ENCODE data around the gene URB2.

The URB2 gene

GRCh38 chr1:229623838-229624237 is 2.2 kb upstream of the URB2 start:
- FAIRE-seq, result no peak
- no peak for DNase-seq (ENCODE audit: insufficient read length, low spot score)
- no peak for TF ChIP-seq POLR2A (IDR thresholded peaks at IDR 0.05; ENCODE audit: low read depth, low read length)

DNA sequence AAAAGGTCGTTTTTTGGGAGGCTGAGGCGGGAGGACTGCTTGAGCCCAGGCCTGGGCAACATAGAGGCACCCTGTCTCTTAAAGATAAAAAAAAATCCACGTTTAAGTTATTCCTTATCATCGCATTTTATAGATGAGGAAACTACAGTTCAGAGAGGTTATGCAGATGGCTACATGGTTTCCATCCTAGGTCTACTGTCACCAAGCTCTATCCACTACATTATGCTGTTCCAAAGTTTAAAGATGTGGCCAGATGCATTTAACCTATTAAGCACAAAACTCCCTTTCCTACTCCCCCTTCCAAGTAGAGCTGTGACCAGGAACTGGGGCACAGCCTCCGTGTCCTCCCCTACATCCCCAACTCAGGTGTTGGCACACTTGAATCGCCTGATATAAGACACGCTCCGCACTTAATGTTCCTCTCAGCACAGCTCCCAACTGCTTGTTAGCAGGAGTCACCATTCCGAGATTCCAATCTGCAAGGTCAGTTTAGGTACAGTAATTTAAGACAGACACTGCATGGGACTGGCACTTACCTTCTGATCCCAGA is 1.5 kb upstream of the URB2 start:
- TF ChIP-seq POLR2A (IDR thresholded peaks at IDR 0.05; ENCODE audit: low read depth, low read length), result no peak
- no peak for FAIRE-seq

GRCh38 chr1:229625071-229625914 is 754 bp upstream of the URB2 start:
- peak; percentile 53 for TF ChIP-seq POLR2A (IDR thresholded peaks at IDR 0.05; ENCODE audit: low read depth, low read length)
- FAIRE-seq, result no peak
- peak; percentile 69 for DNase-seq (ENCODE audit: insufficient read length, low spot score)

More for the DNA sequence above, 1.5 kb upstream of the URB2 start:
- no peak for DNase-seq (ENCODE audit: insufficient read length, low spot score)

- no peak for TF ChIP-seq POLR2A (IDR thresholded peaks at IDR 0.05; ENCODE audit: low read depth, low read length)
- FAIRE-seq (no peak), DNase-seq (ENCODE audit: insufficient read length, low spot score) (peak; percentile 28)
Measured at GRCh38 chr1:229627003-229627402, 956 bp downstream of the URB2 start.

GRCh38 chr1:229629261-229629660 is 3.2 kb downstream of the URB2 start:
- DNase-seq (ENCODE audit: insufficient read length, low spot score) (no peak), FAIRE-seq (no peak)
- no peak for TF ChIP-seq POLR2A (IDR thresholded peaks at IDR 0.05; ENCODE audit: low read depth, low read length)

GRCh38 chr1:229631148-229631547 is 5.1 kb downstream of the URB2 start:
- DNase-seq (ENCODE audit: insufficient read length, low spot score) (no peak), FAIRE-seq (no peak)
- TF ChIP-seq POLR2A (IDR thresholded peaks at IDR 0.05; ENCODE audit: low read depth, low read length), result no peak

GRCh38 chr1:229631966-229632365 is 5.9 kb downstream of the URB2 start:
- no peak for TF ChIP-seq POLR2A (IDR thresholded peaks at IDR 0.05; ENCODE audit: low read depth, low read length)
- DNase-seq (ENCODE audit: insufficient read length, low spot score) (no peak), FAIRE-seq (no peak)

DNA sequence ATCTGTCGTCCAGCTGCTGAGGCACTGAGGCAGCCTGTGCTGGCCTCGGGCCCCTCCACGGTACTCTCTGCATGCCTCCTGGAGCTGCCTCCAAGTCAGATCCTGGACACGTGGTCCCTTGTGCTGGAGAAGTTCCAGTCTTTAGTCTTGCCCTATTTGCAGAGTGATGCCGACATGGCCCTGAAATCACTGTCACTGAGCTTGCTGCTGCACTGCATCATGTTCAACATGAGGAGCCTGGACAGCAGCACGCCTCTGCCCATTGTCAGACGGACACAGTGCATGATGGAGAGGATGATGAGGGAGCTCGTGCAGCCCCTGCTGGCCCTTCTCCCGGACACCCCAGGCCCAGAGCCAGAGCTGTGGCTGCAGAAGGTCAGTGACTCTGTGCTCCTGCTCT is 10.0 kb downstream of the URB2 start:
- DNase-seq (ENCODE audit: insufficient read length, low spot score) (no peak), FAIRE-seq (no peak)
- TF ChIP-seq POLR2A (IDR thresholded peaks at IDR 0.05; ENCODE audit: low read depth, low read length), result no peak

DNA sequence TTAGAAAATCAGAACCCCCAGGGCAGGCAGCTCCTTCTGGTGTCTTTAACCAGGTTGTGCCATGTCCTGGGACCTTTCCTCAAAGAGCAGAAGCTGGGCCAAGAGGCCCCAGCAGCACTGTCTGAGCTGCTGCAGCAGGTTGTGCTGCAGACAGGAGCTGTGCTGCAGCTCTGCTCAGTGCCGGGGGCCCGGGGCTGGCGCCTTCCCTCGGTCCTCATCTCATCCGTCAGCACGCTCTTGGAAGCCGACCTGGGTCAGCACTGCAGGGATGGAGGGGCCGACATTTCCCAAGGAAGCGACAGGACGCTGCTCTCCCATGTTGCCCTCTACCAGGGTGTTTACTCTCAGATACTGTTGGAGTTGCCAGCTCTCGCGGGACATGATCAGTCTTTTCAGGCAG is 11.7 kb downstream of the URB2 start:
- no peak for TF ChIP-seq POLR2A (IDR thresholded peaks at IDR 0.05; ENCODE audit: low read depth, low read length)
- no peak for FAIRE-seq
- no peak for DNase-seq (ENCODE audit: insufficient read length, low spot score)

DNA sequence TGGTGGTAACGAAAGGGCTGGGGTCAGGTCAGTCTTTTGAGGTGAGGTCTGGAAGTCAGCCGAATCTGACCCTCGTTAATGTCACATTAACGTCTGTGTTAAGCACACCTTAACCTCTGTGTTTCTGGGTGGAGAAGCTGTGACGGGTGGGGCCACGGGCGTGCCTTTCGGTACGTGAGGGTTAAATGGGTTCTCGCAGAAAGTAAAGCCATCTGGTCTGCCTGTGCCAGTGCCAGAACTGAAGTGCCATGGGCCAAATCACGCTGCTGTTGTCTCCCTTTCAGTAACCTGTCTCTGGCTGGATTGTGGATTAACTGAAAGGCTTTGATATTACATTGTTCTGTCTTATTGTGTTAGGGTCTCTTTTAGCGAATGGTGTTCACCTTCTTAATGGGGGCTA is 14.4 kb downstream of the URB2 start:
- no peak for TF ChIP-seq POLR2A (IDR thresholded peaks at IDR 0.05; ENCODE audit: low read depth, low read length)
- no peak for DNase-seq (ENCODE audit: insufficient read length, low spot score)
- FAIRE-seq, result no peak

GRCh38 chr1:229641306-229641705 is 15.3 kb downstream of the URB2 start:
- TF ChIP-seq POLR2A (IDR thresholded peaks at IDR 0.05; ENCODE audit: low read depth, low read length), result no peak
- no peak for FAIRE-seq
- DNase-seq (ENCODE audit: insufficient read length, low spot score), result no peak

DNA sequence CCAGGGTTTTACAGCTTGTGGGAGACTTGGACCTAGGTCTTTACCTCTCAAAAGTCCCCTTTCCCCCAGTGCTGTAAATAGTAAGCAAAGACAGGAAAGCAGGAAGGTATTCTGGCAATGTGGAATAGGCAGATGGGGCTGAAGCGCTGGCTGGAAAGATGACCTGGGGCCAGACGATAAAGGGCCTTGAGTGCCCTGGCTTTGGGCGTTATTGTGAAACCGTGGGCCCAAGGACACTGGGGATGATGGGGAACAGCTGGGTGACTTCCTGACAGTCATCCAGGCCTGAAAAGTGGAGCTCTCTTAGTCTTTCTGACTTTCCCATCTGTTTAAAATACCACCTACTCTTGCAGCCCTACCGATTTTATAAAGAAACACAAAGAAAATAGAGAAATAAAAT is 16.3 kb downstream of the URB2 start:
- no peak for TF ChIP-seq POLR2A (IDR thresholded peaks at IDR 0.05; ENCODE audit: low read depth, low read length)
- DNase-seq (ENCODE audit: insufficient read length, low spot score) (no peak), FAIRE-seq (no peak)

GRCh38 chr1:229642970-229643369 is 16.9 kb downstream of the URB2 start:
- DNase-seq (ENCODE audit: insufficient read length, low spot score), result no peak
- TF ChIP-seq POLR2A (IDR thresholded peaks at IDR 0.05; ENCODE audit: low read depth, low read length), result no peak
- no peak for FAIRE-seq

- DNase-seq (ENCODE audit: insufficient read length, low spot score) (no peak), FAIRE-seq (no peak)
- TF ChIP-seq POLR2A (IDR thresholded peaks at IDR 0.05; ENCODE audit: low read depth, low read length), result no peak
Measured at GRCh38 chr1:229643996-229644745, 18.1 kb downstream of the URB2 start.
